HG03064 (cell line): ENCODE results near the gene MRGPRF.
"Not testable (repeated sequence)": the region's sequence is repeated elsewhere in the genome, so short reads cannot be mapped to it uniquely, and the experiment has no call there.

ENCODE experiments used
- ATAC-seq: cut with Tn5 transposase; IDR thresholded peaks from one replicate; pipeline ENCODE4 v1.9.1; 2021; ENCODE audit warnings: low read depth; ENCODE audit not compliant: unreplicated experiment

MRGPRF gene

DNA sequence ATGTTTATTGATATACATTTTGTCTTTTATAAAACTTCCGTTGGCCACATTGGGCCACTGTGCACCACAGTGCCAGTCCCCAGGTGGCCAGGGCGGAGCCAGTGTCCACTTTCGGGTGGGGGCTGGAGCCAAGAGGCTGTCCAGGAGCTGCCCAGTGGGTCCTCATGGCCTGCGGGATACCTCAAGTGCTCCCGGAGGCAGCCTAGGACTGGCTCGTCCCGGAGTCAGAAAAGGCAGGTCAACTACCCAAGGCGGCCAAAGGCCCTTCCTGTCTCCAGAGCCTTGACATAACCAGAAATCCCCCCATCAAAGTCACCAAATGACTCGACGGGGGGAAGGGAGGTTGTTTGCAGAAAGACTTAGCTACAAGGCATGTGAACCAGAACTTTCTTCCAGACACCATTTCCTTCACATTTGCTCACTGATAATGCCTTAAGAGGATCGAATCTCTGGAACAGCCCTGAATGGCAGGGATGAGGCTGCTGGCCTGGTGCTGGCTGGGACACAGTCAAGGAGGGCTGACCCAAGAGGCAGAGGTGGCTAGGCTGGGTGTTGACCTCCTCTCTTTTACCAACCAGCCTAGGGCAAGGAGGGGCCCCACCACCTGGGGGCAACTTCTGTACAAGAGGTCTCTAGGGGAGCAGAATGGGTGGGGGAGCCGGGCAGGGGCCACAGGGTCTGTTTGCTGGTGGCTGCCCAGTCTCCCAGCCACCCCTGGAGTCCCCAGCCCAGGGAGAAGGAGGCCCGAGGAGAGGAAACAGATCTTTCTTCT, 8.4 kb downstream of the MRGPRF start:
- ATAC-seq, result no peak

DNA sequence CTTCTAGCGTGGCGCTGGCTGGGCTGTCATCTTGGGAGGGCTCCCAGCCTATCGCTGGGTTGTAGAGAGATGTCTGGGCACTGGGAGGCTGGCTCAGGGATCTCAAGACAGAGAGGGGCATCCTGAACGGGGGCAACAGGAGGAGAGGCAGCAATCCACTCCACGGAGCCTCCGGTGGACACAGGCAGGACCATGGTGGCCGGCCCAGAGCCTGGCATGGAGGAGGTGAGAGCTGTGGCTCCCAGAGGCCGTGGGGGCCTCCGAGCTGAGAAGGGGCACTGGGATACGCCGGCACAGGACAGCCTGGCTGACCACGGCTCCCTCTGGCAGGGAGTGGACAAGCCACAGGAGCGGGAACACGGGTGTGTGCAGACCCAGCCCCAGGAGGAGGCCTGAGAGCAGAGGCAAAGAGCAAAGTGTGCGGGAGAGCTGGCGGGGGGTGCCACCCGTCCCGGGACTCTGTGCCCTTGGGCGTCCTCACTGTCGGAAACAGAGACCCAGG, 9.1 kb downstream of the MRGPRF start:
- no peak for ATAC-seq

GRCh38 chr11:69003301-69003865, 9.7 kb downstream of the MRGPRF start:
- ATAC-seq, result no peak

DNA sequence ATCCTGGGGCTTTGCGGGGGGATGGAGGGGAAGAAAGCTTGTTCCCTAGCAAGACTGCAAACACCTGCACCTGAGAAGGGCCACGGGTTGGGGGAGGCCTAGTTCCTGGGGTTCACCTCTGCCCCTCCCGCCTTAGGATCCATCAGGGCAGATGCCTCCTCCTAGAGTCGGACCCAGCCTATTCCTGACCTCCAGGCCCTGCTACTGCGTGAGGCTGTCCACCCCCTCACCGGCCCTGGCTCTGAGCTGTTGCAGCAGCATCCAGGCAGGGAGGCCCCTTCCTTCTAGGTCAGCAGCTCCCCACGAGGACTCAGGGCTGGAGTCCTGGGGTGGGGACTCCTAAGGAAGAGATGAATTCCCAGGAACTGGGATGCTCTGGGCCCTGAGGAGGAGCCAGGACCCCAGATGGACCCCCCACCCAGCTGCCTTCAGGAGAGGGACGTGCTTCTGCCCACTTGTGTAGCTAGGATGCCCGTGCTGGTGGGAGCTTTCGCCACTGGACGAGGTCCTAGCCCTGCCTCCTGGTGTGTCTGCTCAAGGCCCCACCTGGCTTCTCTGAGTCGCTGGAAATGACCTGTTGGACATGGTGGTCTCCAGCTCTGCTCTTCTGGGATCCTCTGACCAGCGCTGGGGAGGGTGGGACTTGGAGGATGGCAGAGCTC, 10.3 kb downstream of the MRGPRF start:
- ATAC-seq, result no peak

GRCh38 chr11:69002110-69002569, 10.9 kb downstream of the MRGPRF start:
- ATAC-seq, result no peak

DNA sequence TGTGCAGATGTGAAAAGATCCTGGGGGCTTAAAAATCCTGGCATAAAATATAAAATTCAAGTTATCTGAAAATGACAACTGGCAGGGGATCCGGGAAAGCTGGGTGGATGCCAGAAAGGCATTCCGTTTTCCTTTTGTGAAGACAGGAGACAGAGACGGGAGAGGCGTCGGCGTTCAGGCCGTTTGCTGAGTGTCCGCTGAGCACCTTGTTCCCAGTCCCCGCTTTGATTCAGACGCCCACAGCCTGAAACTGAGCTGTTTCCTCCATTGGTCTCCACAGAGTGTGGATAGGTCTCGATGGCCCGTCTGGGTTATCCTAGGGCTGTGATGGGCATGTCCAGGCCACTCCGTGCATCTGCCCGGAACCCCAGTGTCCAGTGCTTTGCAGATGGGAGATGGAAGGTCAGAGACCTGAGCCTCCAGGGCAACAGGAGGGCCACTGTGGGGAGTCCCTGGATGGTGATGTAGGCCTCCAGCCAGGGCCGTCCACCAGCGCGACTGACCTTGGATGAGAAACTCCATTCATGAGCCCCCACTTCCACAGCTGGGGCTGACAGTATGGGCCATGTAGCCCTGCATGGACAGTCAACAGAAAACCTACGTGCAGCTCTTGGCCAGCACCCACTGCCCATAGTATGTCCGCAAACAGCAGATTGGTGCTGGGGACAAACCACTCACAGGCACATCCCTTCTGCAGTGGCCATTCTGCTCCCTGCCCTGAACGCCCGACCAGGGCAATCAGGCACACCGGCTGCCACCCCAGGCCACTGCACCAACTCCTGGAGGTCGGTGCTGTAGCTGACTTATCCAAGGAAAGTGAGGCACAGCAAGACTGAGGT, 11.6 kb downstream of the MRGPRF start:
- ATAC-seq, result no peak

GRCh38 chr11:69000831-69001242, 12.2 kb downstream of the MRGPRF start:
- ATAC-seq, result no peak

DNA sequence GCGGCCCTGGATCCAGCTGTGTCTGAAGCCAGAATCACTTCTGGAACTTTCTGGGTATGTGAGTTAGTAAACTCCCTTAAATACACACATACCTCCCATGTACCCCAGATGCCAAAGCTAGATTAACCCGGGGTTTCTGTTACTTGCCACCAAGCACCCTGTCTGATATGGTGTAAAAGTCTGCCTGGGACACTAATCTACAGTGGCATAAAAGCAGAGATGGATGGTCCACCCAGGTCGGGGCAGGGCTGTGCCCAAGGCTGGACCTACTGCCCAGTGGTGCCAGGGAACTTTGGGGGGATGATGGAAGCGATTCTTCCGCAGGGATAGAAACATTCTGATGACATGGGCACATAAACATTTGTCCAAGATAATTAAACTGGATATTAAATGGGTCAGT, 12.7 kb downstream of the MRGPRF start:
- no peak for ATAC-seq

DNA sequence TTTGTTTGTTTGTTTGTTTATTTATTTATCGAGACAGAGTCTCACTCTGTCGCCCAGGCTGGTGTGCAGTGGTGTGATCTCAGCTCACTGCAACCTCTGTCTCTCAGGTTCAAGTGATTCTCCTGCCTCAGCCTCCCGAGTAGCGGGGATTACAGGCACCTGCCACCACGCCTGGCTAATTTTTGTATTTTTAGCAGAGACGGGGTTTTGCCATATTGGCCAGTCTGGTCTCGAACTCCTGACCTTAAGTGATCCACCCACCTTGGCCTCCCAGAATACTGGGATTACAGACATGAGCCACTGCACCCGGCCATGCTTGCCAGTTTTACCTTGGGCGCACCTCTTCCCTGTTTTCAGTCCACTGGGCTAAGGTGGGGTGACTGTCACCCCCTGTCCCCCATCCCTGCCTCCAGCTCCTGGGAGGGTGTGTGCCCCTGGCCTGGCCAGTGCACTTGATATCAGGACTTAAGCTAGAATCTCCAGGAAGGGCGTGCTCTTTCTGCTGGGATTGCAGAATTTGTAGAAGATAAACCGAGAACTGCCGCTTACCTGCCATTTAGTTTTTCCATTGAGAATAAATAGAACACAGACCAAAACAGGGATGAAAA, 13.2 kb downstream of the MRGPRF start:
- ATAC-seq, result not testable (repeated sequence)

- ATAC-seq, result no peak
Observed at GRCh38 chr11:68999093-68999747, 13.8 kb downstream of the MRGPRF start.

DNA sequence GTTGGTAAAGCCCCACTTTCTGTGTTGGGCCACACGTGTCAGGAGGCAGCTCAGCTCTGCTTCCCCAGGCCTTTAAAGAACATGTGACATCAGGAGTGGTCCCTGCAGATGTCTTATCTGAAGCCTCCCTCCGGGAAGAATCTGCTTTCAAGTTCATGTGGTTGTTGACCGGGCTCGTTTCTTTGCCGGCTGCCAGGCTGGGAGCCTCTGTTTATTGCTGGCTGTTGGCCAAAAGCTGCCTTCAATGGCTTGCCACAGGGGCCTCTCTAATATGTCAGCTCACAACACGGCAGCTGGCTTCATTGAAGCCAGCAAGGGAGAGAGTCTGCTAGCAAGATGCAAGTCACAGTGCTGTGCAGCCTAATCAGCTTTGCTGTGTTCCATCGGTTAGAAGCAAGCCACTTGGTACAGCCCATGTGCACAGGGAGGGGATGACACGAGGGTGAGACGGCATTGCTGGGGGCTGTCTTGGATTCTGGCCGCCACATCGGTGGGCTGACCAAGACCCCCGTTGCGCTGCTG, 14.6 kb downstream of the MRGPRF start:
- no peak for ATAC-seq

GRCh38 chr11:68997995-68998348, 15.1 kb downstream of the MRGPRF start:
- no peak for ATAC-seq

DNA sequence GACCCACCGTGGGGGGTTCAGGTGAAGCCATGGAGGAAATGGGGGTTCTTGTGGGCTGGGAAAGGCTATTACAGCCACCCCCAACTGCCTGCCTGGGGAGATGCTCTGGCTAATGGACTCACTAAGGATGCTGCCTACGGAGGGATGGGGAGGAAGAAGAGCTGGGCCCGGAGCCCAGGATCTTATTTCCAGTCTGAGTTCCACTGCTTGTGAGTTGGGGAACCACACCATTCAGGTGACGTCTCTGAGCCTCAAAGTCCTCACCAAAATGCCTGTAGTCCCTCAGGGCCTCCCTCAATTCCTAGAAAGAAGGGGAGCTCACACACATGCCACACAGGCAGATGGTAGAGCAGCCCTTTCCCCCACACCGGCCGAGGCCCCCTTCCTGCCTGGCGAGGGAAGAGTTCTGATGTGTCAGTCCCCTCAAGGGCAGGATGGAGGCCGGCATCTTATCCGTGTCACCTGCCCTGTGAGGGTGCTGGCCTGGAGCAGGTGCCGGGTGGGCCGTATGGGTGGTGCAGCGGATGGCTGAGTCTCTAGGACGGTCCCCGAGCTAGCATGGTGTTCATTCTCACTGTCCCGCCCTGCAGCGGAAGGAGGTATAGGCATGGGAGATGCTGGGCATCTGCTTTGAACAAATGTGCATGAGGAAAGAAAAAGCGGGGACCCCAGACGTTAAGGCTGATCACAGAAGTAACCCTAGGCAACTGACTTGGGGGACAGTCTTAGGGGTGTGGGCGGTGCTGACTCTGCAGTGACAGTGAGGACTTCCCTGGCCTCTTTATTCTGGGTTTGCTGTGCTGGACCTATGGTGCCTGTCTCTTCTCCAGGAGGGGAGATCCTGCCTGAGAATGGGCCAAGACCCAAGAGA, 15.7 kb downstream of the MRGPRF start:
- no peak for ATAC-seq

DNA sequence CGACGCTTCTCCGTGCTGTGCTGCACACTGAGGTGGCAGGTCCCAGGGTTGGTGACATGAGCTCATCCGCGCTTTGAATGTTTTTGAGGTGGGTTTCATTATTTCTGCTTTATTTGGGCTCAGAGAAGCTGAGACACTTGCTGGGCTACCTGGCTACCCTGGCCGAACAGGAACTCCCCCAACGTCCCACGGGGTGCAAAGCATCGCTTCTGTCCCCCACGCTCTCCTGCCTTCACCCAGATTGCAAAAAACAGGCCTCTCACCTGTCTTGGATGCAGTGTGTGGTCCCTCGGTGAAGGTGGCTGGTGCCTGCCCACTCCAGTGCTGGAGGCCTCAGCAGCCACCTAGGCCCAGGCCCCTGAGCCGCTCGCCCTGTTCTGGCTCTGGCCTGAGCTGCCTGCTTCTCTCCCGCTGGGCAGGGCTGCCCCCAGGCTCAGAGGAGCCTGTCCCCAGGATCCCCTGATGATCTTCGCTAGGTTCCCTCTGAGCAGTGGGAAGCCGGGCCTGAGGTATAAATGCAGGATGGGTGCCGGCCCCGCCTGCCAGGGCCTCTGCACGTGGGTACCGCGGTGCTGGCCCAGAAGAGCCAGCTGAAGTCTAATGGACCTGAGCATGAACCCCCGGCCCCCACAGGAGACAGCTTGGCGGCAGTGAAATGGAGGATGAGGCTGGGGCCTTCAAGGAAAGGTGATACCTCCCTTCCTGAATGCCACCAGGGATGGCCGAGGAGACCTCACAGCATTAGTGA, 16.5 kb downstream of the MRGPRF start:
- ATAC-seq, result no peak

- no peak for ATAC-seq
Observed at GRCh38 chr11:68994894-68995285, 18.2 kb downstream of the MRGPRF start.

DNA sequence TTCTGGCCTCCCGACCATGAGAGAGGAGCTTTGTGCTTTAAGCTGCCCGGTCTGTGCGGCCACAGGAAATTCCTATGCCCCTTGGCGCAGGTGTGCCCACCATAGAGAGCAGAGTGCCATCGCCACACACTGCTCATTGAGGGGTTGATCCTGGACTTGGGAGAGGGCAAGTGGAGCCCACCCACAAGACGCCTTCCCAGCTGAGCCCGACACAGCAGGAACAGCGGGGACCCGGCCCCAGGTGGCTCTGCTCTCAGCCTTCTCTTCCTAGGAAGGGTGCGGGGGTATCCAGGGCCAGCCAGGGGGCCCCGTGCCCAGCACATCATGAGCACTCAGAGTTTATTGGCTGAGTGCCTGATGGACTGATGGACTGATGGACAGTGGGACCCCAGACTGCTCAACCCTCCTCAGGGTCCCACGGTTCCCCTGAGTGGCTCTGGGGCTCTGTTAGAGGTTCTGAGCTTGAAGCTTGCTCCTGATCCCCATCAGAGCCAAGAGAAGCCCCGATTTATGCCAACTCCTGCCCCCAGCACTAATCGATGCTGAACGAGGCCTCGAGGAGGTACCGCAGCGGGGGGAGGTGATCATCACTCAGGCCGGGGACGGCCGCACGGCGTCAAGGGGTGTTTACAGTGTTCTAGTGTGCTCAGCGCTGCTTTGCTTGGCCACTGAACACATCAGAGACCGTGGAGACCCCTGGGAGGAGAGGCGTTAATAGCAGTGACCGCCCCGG, 18.7 kb downstream of the MRGPRF start:
- no peak for ATAC-seq

DNA sequence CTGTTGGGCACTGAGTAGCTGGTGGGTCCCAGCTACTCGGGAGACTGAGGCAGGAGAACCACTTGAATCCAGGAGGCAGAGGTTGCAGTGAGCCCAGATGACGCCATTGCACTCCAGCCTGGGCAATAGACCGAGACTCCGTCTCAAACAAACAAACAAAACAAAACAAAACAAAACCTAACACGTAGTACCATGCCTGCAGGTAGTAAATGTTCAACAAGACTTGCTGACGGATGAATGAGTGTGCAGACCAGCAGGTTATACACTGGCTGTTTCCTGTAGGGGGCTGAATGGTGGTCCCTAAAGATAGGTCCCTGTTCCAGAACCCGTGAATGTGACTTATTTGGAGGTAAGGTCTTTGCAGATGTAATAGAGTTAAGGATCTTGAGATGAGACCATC, 19.5 kb downstream of the MRGPRF start:
- no peak for ATAC-seq
